SK-N-SH treated with all-trans-retinoic acid at 6 μM for 48 hours (cell line): ENCODE data around the gene CDKN1B.

Source experiments
- GLIS3 ChIP-seq: fragments of 250-450 bp; sonication (Bioruptor Pico); IDR thresholded peaks from 2 replicates; pipeline ENCODE4 v1.5.0; 2020; ENCODE audit warnings: mild to moderate bottlenecking, moderate library complexity
- SNAI2 ChIP-seq: fragments of 250-450 bp; sonication (Bioruptor Pico); IDR thresholded peaks from 2 replicates; pipeline ENCODE4 v1.5.0; 2020; ENCODE audit warnings: mild to moderate bottlenecking, moderate library complexity
- ZC3H10 ChIP-seq: fragments of 250-450 bp; sonication (Bioruptor Pico); IDR thresholded peaks from 2 replicates; pipeline ENCODE4 v1.5.1; 2021; ENCODE audit warnings: mild to moderate bottlenecking, moderate library complexity
- ZFP3 ChIP-seq: fragments of 250-450 bp; sonication (Bioruptor Pico); IDR thresholded peaks from 2 replicates; pipeline ENCODE4 v1.5.0; 2020; ENCODE audit warnings: mild to moderate bottlenecking, moderate library complexity
- ZFP30 ChIP-seq: fragments of 450-650 bp; formaldehyde crosslinking; IDR thresholded peaks from 2 replicates; pipeline ENCODE4 v1.5.0; 2022; ENCODE audit warnings: mild to moderate bottlenecking, moderate library complexity
- ZNF70 ChIP-seq: fragments of 450-650 bp; formaldehyde crosslinking; IDR thresholded peaks from 2 replicates; pipeline ENCODE4 v1.5.0; 2020; ENCODE audit warnings: mild to moderate bottlenecking, moderate library complexity
- ZNF8 ChIP-seq: fragments of 450-650 bp; formaldehyde crosslinking; IDR thresholded peaks from 2 replicates; pipeline ENCODE4 v1.5.0; 2020; ENCODE audit warnings: mild to moderate bottlenecking, moderate library complexity
- TF ChIP-seq, protein P1 (sequence below): fragments of 250-450 bp; sonication (Bioruptor Pico); IDR thresholded peaks from 2 replicates; pipeline ENCODE4 v1.8.0; 2020; ENCODE audit warnings: mild to moderate bottlenecking, moderate library complexity, borderline replicate concordance
- TF ChIP-seq, protein P2 (sequence below): fragments of 250-450 bp; sonication (Bioruptor Pico); IDR thresholded peaks from 2 replicates; pipeline ENCODE4 v1.5.1; 2020; ENCODE audit warnings: low read depth, mild to moderate bottlenecking, moderate library complexity
- TF ChIP-seq, protein P3 (sequence below): fragments of 250-450 bp; sonication (Bioruptor Pico); IDR thresholded peaks from 2 replicates; pipeline ENCODE4 v1.8.0; 2021; ENCODE audit warnings: low read depth, mild to moderate bottlenecking, moderate library complexity, borderline replicate concordance
- TF ChIP-seq, protein P4 (sequence below): fragments of 250-450 bp; sonication (Bioruptor Pico); IDR thresholded peaks from 2 replicates; pipeline ENCODE4 v1.5.1; 2021; ENCODE audit warnings: mild to moderate bottlenecking, moderate library complexity

DNA sequence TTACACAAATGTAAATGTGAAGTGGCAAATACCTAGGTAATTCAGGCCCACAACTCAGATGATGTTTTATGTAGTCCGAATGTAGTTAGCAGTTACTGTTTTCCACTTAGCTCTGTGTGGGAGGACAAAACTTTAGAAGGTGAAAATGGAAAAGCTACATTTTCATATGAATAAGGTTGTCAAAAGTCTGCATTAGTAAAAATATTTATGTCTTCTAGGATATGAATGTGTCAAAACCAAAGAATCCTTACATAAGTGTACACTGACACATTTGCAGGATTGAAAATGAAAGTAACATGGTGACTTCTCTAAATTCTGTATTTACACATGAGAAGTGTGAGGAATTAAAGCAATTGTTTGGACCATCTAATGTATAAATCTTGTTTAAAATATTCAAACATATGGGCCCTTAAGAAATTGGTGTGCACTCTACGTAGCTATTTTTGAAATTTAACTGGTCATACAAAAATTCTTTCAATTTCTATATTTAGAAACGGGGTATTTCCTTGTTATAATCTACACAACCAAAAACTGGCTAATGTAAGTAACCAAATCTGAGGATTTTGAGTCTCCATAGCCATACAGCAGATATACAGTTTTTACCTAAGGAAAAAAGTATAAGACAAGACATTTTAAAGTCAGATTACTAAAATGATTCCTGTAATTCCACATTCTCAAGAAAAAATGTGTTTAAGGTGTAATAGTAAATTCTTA, 5.4 kb downstream of the CDKN1B start:
- TF ChIP-seq, protein P1, sequence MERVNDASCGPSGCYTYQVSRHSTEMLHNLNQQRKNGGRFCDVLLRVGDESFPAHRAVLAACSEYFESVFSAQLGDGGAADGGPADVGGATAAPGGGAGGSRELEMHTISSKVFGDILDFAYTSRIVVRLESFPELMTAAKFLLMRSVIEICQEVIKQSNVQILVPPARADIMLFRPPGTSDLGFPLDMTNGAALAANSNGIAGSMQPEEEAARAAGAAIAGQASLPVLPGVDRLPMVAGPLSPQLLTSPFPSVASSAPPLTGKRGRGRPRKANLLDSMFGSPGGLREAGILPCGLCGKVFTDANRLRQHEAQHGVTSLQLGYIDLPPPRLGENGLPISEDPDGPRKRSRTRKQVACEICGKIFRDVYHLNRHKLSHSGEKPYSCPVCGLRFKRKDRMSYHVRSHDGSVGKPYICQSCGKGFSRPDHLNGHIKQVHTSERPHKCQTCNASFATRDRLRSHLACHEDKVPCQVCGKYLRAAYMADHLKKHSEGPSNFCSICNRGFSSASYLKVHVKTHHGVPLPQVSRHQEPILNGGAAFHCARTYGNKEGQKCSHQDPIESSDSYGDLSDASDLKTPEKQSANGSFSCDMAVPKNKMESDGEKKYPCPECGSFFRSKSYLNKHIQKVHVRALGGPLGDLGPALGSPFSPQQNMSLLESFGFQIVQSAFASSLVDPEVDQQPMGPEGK (CRISPR knock-in tag) = no peak
- TF ChIP-seq, protein P2, sequence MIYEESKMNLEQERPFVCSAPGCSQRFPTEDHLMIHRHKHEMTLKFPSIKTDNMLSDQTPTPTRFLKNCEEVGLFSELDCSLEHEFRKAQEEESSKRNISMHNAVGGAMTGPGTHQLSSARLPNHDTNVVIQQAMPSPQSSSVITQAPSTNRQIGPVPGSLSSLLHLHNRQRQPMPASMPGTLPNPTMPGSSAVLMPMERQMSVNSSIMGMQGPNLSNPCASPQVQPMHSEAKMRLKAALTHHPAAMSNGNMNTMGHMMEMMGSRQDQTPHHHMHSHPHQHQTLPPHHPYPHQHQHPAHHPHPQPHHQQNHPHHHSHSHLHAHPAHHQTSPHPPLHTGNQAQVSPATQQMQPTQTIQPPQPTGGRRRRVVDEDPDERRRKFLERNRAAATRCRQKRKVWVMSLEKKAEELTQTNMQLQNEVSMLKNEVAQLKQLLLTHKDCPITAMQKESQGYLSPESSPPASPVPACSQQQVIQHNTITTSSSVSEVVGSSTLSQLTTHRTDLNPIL = no peak
- TF ChIP-seq ZNF8 (no peak), ZC3H10 (CRISPR knock-in tag) (no peak), GLIS3 (CRISPR knock-in tag) (no peak), ZFP30 (CRISPR knock-in tag) (no peak), ZNF70 (CRISPR knock-in tag) (no peak), SNAI2 (CRISPR knock-in tag) (no peak), ZFP3 (CRISPR knock-in tag) (no peak)
- TF ChIP-seq, protein P3, sequence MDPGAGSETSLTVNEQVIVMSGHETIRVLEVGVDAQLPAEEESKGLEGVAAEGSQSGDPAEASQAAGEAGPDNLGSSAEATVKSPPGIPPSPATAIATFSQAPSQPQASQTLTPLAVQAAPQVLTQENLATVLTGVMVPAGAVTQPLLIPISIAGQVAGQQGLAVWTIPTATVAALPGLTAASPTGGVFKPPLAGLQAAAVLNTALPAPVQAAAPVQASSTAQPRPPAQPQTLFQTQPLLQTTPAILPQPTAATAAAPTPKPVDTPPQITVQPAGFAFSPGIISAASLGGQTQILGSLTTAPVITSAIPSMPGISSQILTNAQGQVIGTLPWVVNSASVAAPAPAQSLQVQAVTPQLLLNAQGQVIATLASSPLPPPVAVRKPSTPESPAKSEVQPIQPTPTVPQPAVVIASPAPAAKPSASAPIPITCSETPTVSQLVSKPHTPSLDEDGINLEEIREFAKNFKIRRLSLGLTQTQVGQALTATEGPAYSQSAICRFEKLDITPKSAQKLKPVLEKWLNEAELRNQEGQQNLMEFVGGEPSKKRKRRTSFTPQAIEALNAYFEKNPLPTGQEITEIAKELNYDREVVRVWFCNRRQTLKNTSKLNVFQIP (CRISPR knock-in tag) = no peak
- TF ChIP-seq, protein P4, sequence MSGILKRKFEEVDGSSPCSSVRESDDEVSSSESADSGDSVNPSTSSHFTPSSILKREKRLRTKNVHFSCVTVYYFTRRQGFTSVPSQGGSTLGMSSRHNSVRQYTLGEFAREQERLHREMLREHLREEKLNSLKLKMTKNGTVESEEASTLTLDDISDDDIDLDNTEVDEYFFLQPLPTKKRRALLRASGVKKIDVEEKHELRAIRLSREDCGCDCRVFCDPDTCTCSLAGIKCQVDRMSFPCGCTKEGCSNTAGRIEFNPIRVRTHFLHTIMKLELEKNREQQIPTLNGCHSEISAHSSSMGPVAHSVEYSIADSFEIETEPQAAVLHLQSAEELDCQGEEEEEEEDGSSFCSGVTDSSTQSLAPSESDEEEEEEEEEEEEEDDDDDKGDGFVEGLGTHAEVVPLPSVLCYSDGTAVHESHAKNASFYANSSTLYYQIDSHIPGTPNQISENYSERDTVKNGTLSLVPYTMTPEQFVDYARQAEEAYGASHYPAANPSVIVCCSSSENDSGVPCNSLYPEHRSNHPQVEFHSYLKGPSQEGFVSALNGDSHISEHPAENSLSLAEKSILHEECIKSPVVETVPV (CRISPR knock-in tag) = no peak
